HEK293T (cell line): Measurements from ENCODE around the gene FOXA1.

Experiments used
- CTCF ChIA-PET: fragments of 350-600 bp; formaldehyde crosslinking; extraction: SDS; loops from one replicate; lab custom pipeline; 2021; ENCODE audit warnings: antibody characterized with exemption, inconsistent platforms; lab: Yijun Ruan, JAX
- POLR2A ChIA-PET: fragments of 350-600 bp; formaldehyde crosslinking; extraction: SDS; loops from one replicate; lab custom pipeline; 2020; ENCODE audit warnings: antibody characterized with exemption, inconsistent platforms; lab: Yijun Ruan, JAX
- DNase-seq: peaks from one replicate; pipeline ENCODE4 v3.0.0; 2012; ENCODE audit warnings: mixed read lengths; ENCODE audit errors: extremely low spot score
- ARNT ChIP-seq: fragments of 450-650 bp; IDR thresholded peaks from 2 replicates; pipeline ENCODE4 v1.6.1; 2017; ENCODE audit warnings: mild to moderate bottlenecking
- BHLHE40 ChIP-seq: fragments of 450-650 bp; IDR thresholded peaks from 2 replicates; pipeline ENCODE4 v1.6.1; 2016; ENCODE audit warnings: mild to moderate bottlenecking, moderate library complexity, borderline replicate concordance
- CTBP1 ChIP-seq: fragments of 450-650 bp; IDR thresholded peaks from 2 replicates; pipeline ENCODE4 v1.6.1; 2016; ENCODE audit warnings: borderline replicate concordance
- ELF4 ChIP-seq: fragments of 450-650 bp; IDR thresholded peaks from 2 replicates; pipeline ENCODE4 v1.6.1; 2017; ENCODE audit warnings: antibody characterized with exemption
- FOXA1 ChIP-seq: fragments of 450-650 bp; IDR thresholded peaks from 2 replicates; pipeline ENCODE4 v1.6.1; 2016; ENCODE audit warnings: mild to moderate bottlenecking
- FOXK2 ChIP-seq: fragments of 450-650 bp; IDR thresholded peaks from 2 replicates; pipeline ENCODE4 v1.6.1; 2016; ENCODE audit warnings: mild to moderate bottlenecking
- FOXM1 ChIP-seq: fragments of 450-650 bp; IDR thresholded peaks from 2 replicates; pipeline ENCODE4 v1.6.1; 2017; ENCODE audit warnings: mild to moderate bottlenecking, borderline replicate concordance
- HDGF ChIP-seq: fragments of 450-650 bp; IDR thresholded peaks from 2 replicates; pipeline ENCODE4 v1.6.1; 2017; ENCODE audit warnings: antibody characterized with exemption, borderline replicate concordance
- L3MBTL2 ChIP-seq: fragments of 450-650 bp; conservative IDR thresholded peaks from 2 replicates; pipeline ENCODE4 v1.6.1; 2016; ENCODE audit warnings: mild to moderate bottlenecking
- LEF1 ChIP-seq: fragments of 450-650 bp; IDR thresholded peaks from 2 replicates; pipeline ENCODE4 v1.6.1; 2017; ENCODE audit warnings: mild to moderate bottlenecking, borderline replicate concordance
- NFRKB ChIP-seq: fragments of 450-650 bp; IDR thresholded peaks from 2 replicates; pipeline ENCODE4 v1.6.1; 2016; ENCODE audit warnings: mild to moderate bottlenecking, moderate library complexity
- SP1 ChIP-seq: fragments of 450-650 bp; IDR thresholded peaks from 2 replicates; pipeline ENCODE4 v1.6.1; 2017
- SUZ12 ChIP-seq: fragments of 450-650 bp; IDR thresholded peaks from 2 replicates; pipeline ENCODE4 v1.6.1; 2016; ENCODE audit warnings: mild to moderate bottlenecking
- TARDBP ChIP-seq: fragments of 450-650 bp; IDR thresholded peaks from 2 replicates; pipeline ENCODE4 v1.6.1; 2016
- ZNF384 ChIP-seq: fragments of 450-650 bp; IDR thresholded peaks from 2 replicates; pipeline ENCODE4 v1.6.1; 2016
- TF ChIP-seq, protein P1 (sequence below): fragments of 450-650 bp; IDR thresholded peaks from 2 replicates; pipeline ENCODE4 v1.6.1; 2016

The FOXA1 gene

DNA sequence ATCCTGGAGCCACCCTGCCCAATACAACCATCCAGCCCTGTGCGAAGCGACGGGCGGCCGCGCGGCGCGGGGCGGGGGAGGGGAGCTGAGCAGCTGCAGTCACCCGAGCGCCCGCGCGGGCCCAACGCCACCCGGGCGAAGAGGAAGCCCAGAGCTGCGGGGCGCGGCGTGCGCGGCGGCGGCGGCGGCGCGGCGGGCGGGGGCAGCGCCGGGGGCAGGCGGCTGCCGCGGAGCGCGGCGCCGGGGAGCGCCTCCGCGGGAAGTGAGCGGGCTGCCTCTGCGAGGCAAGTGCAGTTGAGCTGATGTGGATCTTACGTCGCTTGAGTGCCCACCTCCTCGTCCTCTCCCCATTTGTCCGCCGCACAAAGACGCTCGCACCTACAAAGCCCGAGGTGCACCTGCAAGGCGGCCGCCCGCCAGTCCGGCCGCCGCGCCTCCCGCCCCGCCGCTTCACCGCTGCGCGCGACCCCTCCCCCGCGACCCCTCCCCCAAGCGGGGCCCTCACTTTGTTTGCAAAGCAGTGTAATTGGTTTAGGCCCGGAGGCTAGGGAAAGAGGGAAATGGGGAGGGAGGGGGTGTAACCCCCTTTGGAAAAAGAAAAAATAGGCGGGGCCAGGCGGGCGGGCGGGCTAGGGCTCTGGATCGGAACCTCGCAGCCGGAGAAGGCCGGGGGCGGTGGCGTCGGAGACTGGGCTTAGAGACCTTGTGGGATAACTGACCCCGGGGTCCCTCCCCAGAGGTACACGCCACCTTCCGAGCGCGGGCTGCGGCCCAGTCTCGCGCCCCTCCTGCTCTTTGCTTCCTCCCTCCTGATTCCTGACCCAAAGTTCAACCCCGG is at the start of gene FOXA1, which contains the start of gene TTC6:
FOXA1 (minus strand) TSS at position 279 of the 838 bp plus-strand sequence; CDS start at position 2, 277 bp downstream.
TTC6 (plus strand) TSS at position 659 of the 838 bp plus-strand sequence. CDS start 26,436 bp downstream, outside the sequence.
- ChIA-PET CTCF (interaction anchor here (0.5 to 0.6 kb wide), 2 partner anchors 57 to 1221 kb away, joined by 3 to 4 read pairs; no protein-coding TSS in a partner anchor), POLR2A (interaction anchor here (0.9 to 1.8 kb wide), 2 partner anchors 10 to 19 kb away, joined by 4 to 12 read pairs; no protein-coding TSS in a partner anchor)
- TF ChIP-seq NFRKB: no peak
- no peak for TF ChIP-seq SP1
- TF ChIP-seq LEF1: no peak
- TF ChIP-seq, protein P1, sequence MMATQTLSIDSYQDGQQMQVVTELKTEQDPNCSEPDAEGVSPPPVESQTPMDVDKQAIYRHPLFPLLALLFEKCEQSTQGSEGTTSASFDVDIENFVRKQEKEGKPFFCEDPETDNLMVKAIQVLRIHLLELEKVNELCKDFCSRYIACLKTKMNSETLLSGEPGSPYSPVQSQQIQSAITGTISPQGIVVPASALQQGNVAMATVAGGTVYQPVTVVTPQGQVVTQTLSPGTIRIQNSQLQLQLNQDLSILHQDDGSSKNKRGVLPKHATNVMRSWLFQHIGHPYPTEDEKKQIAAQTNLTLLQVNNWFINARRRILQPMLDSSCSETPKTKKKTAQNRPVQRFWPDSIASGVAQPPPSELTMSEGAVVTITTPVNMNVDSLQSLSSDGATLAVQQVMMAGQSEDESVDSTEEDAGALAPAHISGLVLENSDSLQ: no peak
- no peak for TF ChIP-seq HDGF
- no peak for TF ChIP-seq TARDBP
- no peak for TF ChIP-seq L3MBTL2
- no peak for TF ChIP-seq BHLHE40
- TF ChIP-seq ELF4: no peak
- no peak for TF ChIP-seq ARNT
- no peak for TF ChIP-seq FOXA1
- TF ChIP-seq SUZ12: no peak
- no peak for TF ChIP-seq FOXM1
- TF ChIP-seq ZNF384: no peak
- no peak for TF ChIP-seq CTBP1
- DNase-seq: peak; percentile 45

DNA sequence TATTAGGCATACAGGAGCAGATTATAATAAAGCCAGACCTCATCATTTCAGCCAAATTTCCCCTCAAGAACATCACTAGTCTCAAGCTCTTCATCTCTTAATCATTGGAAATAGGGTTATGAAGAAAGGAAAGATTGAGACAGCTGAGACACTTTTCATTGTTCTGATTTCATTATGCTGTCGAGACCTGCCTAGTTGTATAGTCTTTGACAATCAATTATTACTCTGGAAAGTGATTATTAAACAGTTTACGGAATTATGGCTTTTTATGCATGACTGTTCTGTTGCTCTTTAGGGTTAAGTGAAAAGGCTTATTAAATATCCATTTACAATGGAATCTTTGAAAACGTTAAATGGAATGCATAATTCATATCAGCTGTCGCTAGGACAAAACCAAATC is 48.7 kb upstream of the FOXA1 start:
- CTCF ChIA-PET: no interaction called here
- TF ChIP-seq SP1 (no peak), CTBP1 (no peak), SUZ12 (no peak), HDGF (no peak), ZNF384 (no peak), LEF1 (no peak), TARDBP (no peak), ARNT (no peak)
- TF ChIP-seq, protein P1: no peak
- no peak for DNase-seq
- POLR2A ChIA-PET: no interaction called here

DNA sequence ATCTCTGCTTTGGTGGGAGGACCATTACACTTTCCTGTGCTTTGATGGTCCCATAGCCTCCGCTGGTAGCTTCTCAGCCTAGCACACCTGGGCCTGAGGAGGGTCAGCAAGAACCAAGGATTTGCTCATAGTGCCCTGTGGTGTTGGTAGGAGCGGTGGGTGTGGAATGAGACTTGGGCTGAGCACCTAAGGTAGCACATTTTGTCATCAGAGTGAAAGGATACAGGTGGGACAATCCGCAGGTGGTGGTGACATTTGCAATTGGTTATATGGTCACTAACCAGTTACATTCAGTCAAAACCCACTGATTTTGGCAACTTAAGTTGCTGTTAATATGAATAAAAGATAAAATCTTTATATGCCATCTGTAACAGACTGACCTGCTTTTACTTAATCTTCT is 47.1 kb upstream of the FOXA1 start:
- TF ChIP-seq L3MBTL2: no peak
- TF ChIP-seq CTBP1: no peak
- TF ChIP-seq SP1: no peak
- no peak for TF ChIP-seq ZNF384
- TF ChIP-seq ARNT: no peak
- no peak for TF ChIP-seq BHLHE40
- TF ChIP-seq HDGF: no peak
- no peak for TF ChIP-seq FOXM1
- no peak for TF ChIP-seq SUZ12
- no peak for TF ChIP-seq FOXK2
- no peak for TF ChIP-seq TARDBP
- TF ChIP-seq, protein P1: no peak
- TF ChIP-seq NFRKB: no peak
- no peak for TF ChIP-seq LEF1
- TF ChIP-seq FOXA1: no peak
- no peak for TF ChIP-seq ELF4
- CTCF ChIA-PET: no interaction called here
- POLR2A ChIA-PET: no interaction called here
- no peak for DNase-seq

- POLR2A ChIA-PET: no interaction called here
- TF ChIP-seq L3MBTL2 (no peak), NFRKB (no peak), FOXK2 (no peak), TARDBP (no peak), LEF1 (no peak), HDGF (no peak), ZNF384 (no peak), ARNT (no peak), FOXM1 (no peak), FOXA1 (no peak), BHLHE40 (no peak), SUZ12 (no peak), SP1 (no peak), ELF4 (no peak), CTBP1 (no peak)
- TF ChIP-seq, protein P1: no peak
- no peak for DNase-seq
- CTCF ChIA-PET: no interaction called here
Observed at GRCh38 chr14:37641117-37641516, 46.1 kb upstream of the FOXA1 start.

GRCh38 chr14:37638599-37638998 is 43.5 kb upstream of the FOXA1 start:
- TF ChIP-seq FOXA1: no peak
- TF ChIP-seq CTBP1: no peak
- no peak for TF ChIP-seq FOXK2
- TF ChIP-seq L3MBTL2: no peak
- TF ChIP-seq SUZ12: no peak
- TF ChIP-seq SP1: no peak
- no peak for TF ChIP-seq FOXM1
- TF ChIP-seq ZNF384: no peak
- no peak for TF ChIP-seq LEF1
- no peak for TF ChIP-seq HDGF
- TF ChIP-seq TARDBP: no peak
- TF ChIP-seq BHLHE40: no peak
- TF ChIP-seq, protein P1: no peak
- TF ChIP-seq NFRKB: no peak
- no peak for TF ChIP-seq ARNT
- TF ChIP-seq ELF4: no peak
- DNase-seq: no peak
- CTCF ChIA-PET: no interaction called here
- POLR2A ChIA-PET: no interaction called here
